Measurements from ENCODE around the gene FAM72C. TPM values are rescaled to one million over a fixed set of nuclear protein-coding genes. Genes with fewer than 3 reads are reported as not detected.
"Not testable (repeated sequence)": the region's sequence is repeated elsewhere in the genome, so short reads cannot be mapped to it uniquely, and the experiment has no call there.

The FAM72C gene
- total RNA-seq, 1 donor from 2014 or later, result not detected

DNA sequence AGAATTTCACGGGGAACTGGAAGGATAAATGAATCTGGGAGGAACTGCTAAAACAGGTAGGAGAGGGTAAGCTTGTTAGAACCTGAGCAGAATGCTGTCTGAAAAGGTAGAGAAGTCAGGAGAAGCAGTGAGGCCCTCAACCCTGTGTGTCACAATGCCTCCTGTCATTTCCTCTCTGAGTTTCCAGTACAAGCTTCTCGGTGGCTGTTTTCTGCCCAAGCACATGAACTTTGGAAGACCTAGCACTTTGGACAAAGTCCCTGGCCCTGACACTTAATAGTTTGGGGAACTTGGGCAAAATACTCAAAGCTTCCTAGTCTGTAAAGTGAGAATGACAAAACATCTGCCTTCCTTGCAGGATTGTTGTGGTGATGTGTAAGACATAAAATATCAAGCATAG, 52.7 kb downstream of the FAM72C start:
- not testable (repeated sequence) for DNase-seq (ENCODE audit: low spot score)
- peak; percentile 83 for ATAC-seq

DNA sequence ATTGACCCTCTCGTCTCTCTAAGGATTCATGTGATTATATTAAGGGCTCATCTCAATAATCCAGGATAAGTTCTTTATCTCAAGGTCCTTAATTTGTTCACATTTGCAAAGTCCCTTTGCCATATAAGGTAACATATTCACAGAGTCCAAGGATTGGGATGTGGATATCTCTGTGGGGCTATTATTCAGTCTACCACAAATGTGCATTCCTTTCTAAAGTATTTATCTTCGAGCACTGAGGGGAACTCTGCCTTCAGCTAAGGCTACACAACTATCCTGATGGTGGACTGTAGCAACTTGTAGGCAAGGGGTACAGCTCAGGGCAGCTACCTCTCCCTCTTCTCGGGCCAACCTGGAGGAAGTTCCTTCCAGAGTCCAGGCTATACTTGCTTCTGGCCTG, 53.2 kb downstream of the FAM72C start:
- ATAC-seq; DNase-seq (ENCODE audit: low spot score): not testable (repeated sequence)

DNA sequence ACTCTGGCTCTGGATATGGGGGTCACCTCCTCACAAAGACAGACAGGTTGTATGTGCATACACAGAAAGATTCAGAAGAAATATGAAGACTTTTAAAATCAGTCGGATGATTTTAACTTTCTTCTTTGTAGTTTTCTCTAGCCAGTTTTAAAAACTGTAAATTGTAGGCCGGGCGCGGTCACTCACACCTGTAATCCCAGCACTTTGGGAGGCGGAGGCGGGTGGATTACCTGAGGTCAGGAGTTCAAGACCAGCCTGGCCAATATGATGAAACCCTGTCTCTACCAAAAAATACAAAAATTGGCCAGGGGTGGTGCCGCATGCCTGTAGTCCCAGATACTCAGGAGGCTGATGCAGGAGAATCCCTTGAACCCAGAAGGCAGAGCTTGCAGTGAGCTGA, 58.1 kb downstream of the FAM72C start:
- DNase-seq (ENCODE audit: low spot score); ATAC-seq: not testable (repeated sequence)

Measured in left lobe of liver (tissue), 2 donors.